B cell (primary cell): Measurements from ENCODE around the gene BCO2. TPM values are rescaled to one million over a fixed set of nuclear protein-coding genes. Genes with fewer than 3 reads are reported as not detected.
A peak's percentile ranks its signal among the peaks of the same experiment; 100 is the strongest.

Experiments
- ATAC-seq: fragments of 200-7000 bp; cut with Tn5 transposase; one replicate; pipeline ENCODE4 v1.10.0; 2021; ENCODE audit warnings: low read depth, mild to moderate bottlenecking, moderate number of reproducible peaks, moderate library complexity
- CTCF ChIA-PET: fragments of 350-600 bp; sonication (Branson Sonifier 250); formaldehyde crosslinking; loops from one replicate; lab custom pipeline; 2021; ENCODE audit warnings: antibody characterized with exemption, inconsistent platforms; lab: Charles Lee
- POLR2A ChIA-PET: fragments of 350-600 bp; sonication (Branson Sonifier 250); formaldehyde crosslinking; loops from one replicate; lab custom pipeline; 2021; ENCODE audit warnings: antibody characterized with exemption; lab: Charles Lee
- DNase-seq: peaks from one replicate; pipeline ENCODE4 v3.0.0; 2013
- H2AFZ ChIP-seq: 2 replicates; pipeline ENCODE4 v1.6.1; 2012; ENCODE audit warnings: mild to moderate bottlenecking, low read depth, low read length; ENCODE audit not compliant: insufficient read depth, poor library complexity, severe bottlenecking
- H3K27ac ChIP-seq, 2 donors: 1 replicate in 1 of 2; 2 replicates in 1 of 2; pipeline ENCODE4 v1.5.1; 2012 to 2013; ENCODE audit warnings: low read length in 2 of 2, mild to moderate bottlenecking in 2 of 2, moderate library complexity in 1 of 2
- H3K27me3 ChIP-seq, 4 experiments: fragments of 200-600 bp in 1 of 4; sonication (generic) in 1 of 4; replicated peaks in 1 of 4; 1 replicate in 2 of 4; 2 replicates in 2 of 4; pipeline versions ENCODE4 v1.6.1 to v1.7.0; 2013 to 2016; ENCODE audit warnings: low read length in 3 of 4, mild to moderate bottlenecking in 2 of 4, mixed read lengths in 1 of 4, moderate library complexity in 1 of 4; ENCODE audit not compliant: insufficient read depth in 4 of 4, control insufficient read depth in 3 of 4; ENCODE audit errors: control extremely low read depth in 1 of 4
- H3K36me3 ChIP-seq, 2 experiments: replicated peaks in 1 of 2; 1 replicate in 1 of 2; 2 replicates in 1 of 2; pipeline versions ENCODE4 v1.6.1 to v1.7.1; 2013; ENCODE audit warnings: low read length in 1 of 2; ENCODE audit not compliant: insufficient read depth in 2 of 2, control insufficient read depth in 1 of 2; ENCODE audit errors: control extremely low read depth in 1 of 2, extremely low read depth in 1 of 2
- H3K4me1 ChIP-seq, 2 donors: fragments of 200-600 bp in 1 of 2; sonication (generic) in 1 of 2; 1 replicate in 1 of 2; 2 replicates in 1 of 2; pipeline versions ENCODE4 v1.5.1 to v1.6.1; 2013 to 2017; ENCODE audit warnings: low read length in 2 of 2; ENCODE audit not compliant: control insufficient read depth in 2 of 2, insufficient read depth in 2 of 2
- H3K4me2 ChIP-seq: replicated peaks from 2 replicates; pipeline ENCODE3; 2012; ENCODE audit warnings: mild to moderate bottlenecking, low read depth, low read length; ENCODE audit not compliant: poor library complexity, severe bottlenecking
- H3K4me3 ChIP-seq, 5 experiments: fragments of 200-600 bp in 1 of 5; sonication (generic) in 1 of 5; 1 replicate in 3 of 5; 2 replicates in 2 of 5; pipeline versions ENCODE4 v1.5.1 to v1.7.0; 2011 to 2016; ENCODE audit warnings: low read length in 4 of 5, mild to moderate bottlenecking in 4 of 5, low read depth in 2 of 5, control low read depth in 1 of 5, moderate library complexity in 1 of 5; ENCODE audit not compliant: insufficient read depth in 1 of 5; ENCODE audit errors: control extremely low read depth in 1 of 5, extremely low read depth in 1 of 5
- H3K79me2 ChIP-seq: fragments of 200-600 bp; sonication (generic); one replicate; pipeline ENCODE4 v1.6.0; 2016; ENCODE audit warnings: low read length; ENCODE audit not compliant: control insufficient read depth, insufficient read depth
- H3K9ac ChIP-seq: fragments of 200-600 bp; sonication (generic); 2 replicates; pipeline ENCODE4 v1.6.1; 2017; ENCODE audit warnings: mild to moderate bottlenecking, low read length, moderate library complexity
- H3K9me3 ChIP-seq, 3 donors: one replicate each; pipeline versions ENCODE4 v1.6.1 to v1.7.1; 2013; ENCODE audit warnings: low read length in 2 of 3; ENCODE audit not compliant: control insufficient read depth in 2 of 3, insufficient read depth in 1 of 3; ENCODE audit errors: control extremely low read depth in 1 of 3
- H4K20me1 ChIP-seq: 2 replicates; pipeline ENCODE4 v1.6.0; 2012; ENCODE audit warnings: mild to moderate bottlenecking, low read length; ENCODE audit not compliant: insufficient read depth, control insufficient read depth, poor library complexity, severe bottlenecking
- H3K27ac Mint-ChIP-seq: one replicate; pipeline ENCODE4 v1.8.0; 2021; ENCODE audit warnings: mixed read lengths
- H3K27me3 Mint-ChIP-seq: one replicate; pipeline ENCODE4 v1.8.0; 2021; ENCODE audit warnings: mixed read lengths
- H3K4me1 Mint-ChIP-seq: one replicate; pipeline ENCODE4 v1.8.0; 2021; ENCODE audit warnings: mixed read lengths
- H3K4me3 Mint-ChIP-seq: one replicate; pipeline ENCODE4 v1.8.0; 2021; ENCODE audit warnings: mixed read lengths
- H3K9me3 Mint-ChIP-seq: one replicate; pipeline ENCODE4 v1.8.0; 2022; ENCODE audit warnings: mixed read lengths; ENCODE audit not compliant: insufficient read depth
- EZH2 ChIP-seq: IDR thresholded peaks from 2 replicates; pipeline ENCODE4 v1.6.1; 2012; ENCODE audit warnings: borderline replicate concordance, low read depth, mild to moderate bottlenecking, moderate library complexity, low read length; ENCODE audit not compliant: insufficient read depth, poor library complexity, severe bottlenecking
- WGBS: methylation state at CpG from one replicate; pipeline ENCODE4 v1.1.5; 2013; ENCODE audit warnings: missing lambda C conversion rate; ENCODE audit not compliant: insufficient coverage; 5-methylcytosine and 5-hydroxymethylcytosine counted together
- intact Hi-C: fragments of 100-400 bp; cut with micrococcal nuclease; formaldehyde crosslinking; loops from one replicate; pipeline ENCODE4 v1.10.0; 2022
- polyA plus RNA-seq: library from polyadenylated mRNA; depleted of rRNA; stranded (reverse); fragments of >200 nt; gene quantifications from 2 replicates; pipeline ENCODE4 v1.2.3, GENCODE V29; 2012
- total RNA-seq, 2 donors: library from RNA; stranded (reverse); fragments of 120-200 nt in 1 of 2; gene quantifications; 1 replicate in 1 of 2; 2 replicates in 1 of 2; pipeline versions ENCODE4 v1.2.3 to v1.2.4, GENCODE V29; 2013 to 2022
- TF ChIP-seq, protein P1 (sequence below): fragments of 200-600 bp; IDR thresholded peaks from one replicate; pipeline ENCODE4 v1.8.0; 2022; ENCODE audit warnings: antibody characterized with exemption, mild to moderate bottlenecking

The BCO2 gene
- total and polyA plus RNA-seq, 2 donors (not counting 1 experiment from before 2014, with no cell fraction given) = 1.7 to 1.8 TPM

DNA sequence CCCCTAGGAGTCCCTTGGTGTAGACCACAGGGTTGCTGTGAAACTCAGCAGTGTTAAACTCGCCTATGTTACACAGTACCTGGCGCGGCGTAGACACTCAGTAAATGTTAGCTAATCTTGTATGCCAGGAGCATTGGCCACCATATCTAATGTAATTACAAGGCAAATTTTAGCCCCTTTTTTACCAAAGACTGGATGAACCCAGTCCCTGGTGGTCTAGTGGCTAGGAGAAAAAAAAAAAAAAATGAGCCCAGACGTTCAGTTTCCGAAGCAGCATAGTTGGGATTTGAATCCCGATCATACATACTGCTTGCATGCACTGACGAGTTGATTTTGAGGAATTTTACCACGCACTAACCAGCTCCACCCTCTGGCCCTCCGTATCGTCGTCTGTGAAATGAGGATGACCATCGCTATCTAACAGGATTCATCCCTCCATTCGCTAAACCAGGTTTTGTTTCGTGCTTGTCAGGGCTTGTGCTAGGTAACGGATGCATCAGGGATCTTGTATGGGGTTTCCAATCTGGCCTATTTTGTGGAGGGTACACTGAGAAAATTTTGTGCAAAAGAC is 51.6 kb downstream of the BCO2 start:
- TF ChIP-seq, protein P1, sequence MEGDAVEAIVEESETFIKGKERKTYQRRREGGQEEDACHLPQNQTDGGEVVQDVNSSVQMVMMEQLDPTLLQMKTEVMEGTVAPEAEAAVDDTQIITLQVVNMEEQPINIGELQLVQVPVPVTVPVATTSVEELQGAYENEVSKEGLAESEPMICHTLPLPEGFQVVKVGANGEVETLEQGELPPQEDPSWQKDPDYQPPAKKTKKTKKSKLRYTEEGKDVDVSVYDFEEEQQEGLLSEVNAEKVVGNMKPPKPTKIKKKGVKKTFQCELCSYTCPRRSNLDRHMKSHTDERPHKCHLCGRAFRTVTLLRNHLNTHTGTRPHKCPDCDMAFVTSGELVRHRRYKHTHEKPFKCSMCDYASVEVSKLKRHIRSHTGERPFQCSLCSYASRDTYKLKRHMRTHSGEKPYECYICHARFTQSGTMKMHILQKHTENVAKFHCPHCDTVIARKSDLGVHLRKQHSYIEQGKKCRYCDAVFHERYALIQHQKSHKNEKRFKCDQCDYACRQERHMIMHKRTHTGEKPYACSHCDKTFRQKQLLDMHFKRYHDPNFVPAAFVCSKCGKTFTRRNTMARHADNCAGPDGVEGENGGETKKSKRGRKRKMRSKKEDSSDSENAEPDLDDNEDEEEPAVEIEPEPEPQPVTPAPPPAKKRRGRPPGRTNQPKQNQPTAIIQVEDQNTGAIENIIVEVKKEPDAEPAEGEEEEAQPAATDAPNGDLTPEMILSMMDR = no peak
- no peak for TF ChIP-seq EZH2
- Mint-ChIP-seq H3K27ac (peak overlapping the region; percentile 99), H3K9me3 (no peaks in the 10 kb centered on the region), H3K4me3 (peak overlapping the region; percentile 95), H3K27me3 (no peaks in the 10 kb centered on the region), H3K4me1 (peaks cover 23% of the 10 kb centered on the region)
- H3K4me3 ChIP-seq = peak overlapping the region; percentile 63 to 98 (median 87)
- peaks cover 10 to 18% of the 10 kb centered on the region in 2 donors for H3K4me1 ChIP-seq
- ATAC-seq = peak; percentile 48
- peak overlapping the region; percentile 97 for H2AFZ ChIP-seq
- no peaks in the 10 kb centered on the region for H3K27me3 ChIP-seq
- H3K79me2 ChIP-seq = peaks cover 32% of the 10 kb centered on the region
- H3K9ac ChIP-seq = peak overlapping the region; percentile 96
- ChIA-PET POLR2A (no interaction called here), CTCF (interaction anchor here (20.4 kb wide), 1 partner anchor 53 kb away, joined by 471 read pairs; no protein-coding TSS in a partner anchor)
- H3K27ac ChIP-seq = peak overlapping the region; percentile 99
- intact Hi-C loops = loop anchor here (1.0 to 10.0 kb wide), 9 partner anchors 53 to 1792 kb away; partner anchors contain the start of genes CFAP68, DLAT, FDXACB1 and NKAPD1
- peaks cover 0 to 26% of the 10 kb centered on the region in 2 experiments for H3K36me3 ChIP-seq
- no peak for DNase-seq
- H3K9me3 ChIP-seq = peaks cover 0 to 3% (median 0%) of the 10 kb centered on the region in 3 donors
- 2% methylated on average over 8 of the region's 16 CpGs for WGBS
- H4K20me1 ChIP-seq = no peaks in the 10 kb centered on the region
- peak overlapping the region; percentile 98 for H3K4me2 ChIP-seq

- CTCF ChIA-PET = interaction anchor here (1.8 to 20.4 kb wide), 2 partner anchors 8 to 53 kb away, joined by 4 to 471 read pairs; no protein-coding TSS in a partner anchor
- TF ChIP-seq EZH2 = no peak
- TF ChIP-seq, protein P1 = no peak
Measured at GRCh38 chr11:112227471-112227870, 52.2 kb downstream of the BCO2 start.

More at GRCh38 chr11:112227471-112227870, 52.2 kb downstream of the BCO2 start:
- peak overlapping the region in 1 of 5 experiments; percentile 98 for H3K4me3 ChIP-seq
- H3K27me3 ChIP-seq = no peaks in the 10 kb centered on the region
- Mint-ChIP-seq H3K9me3 (no peaks in the 10 kb centered on the region), H3K4me1 (peaks cover 23% of the 10 kb centered on the region), H3K27me3 (no peaks in the 10 kb centered on the region), H3K27ac (peak overlapping the region; percentile 99), H3K4me3 (peak overlapping the region; percentile 95)
- peaks cover 32% of the 10 kb centered on the region for H3K79me2 ChIP-seq
- peaks cover 0 to 26% of the 10 kb centered on the region in 2 experiments for H3K36me3 ChIP-seq
- DNase-seq (no peak), ATAC-seq (no peak)
- intact Hi-C loops = loop anchor here (2.0 to 10.0 kb wide), 4 partner anchors 203 to 1793 kb away; partner anchors contain the start of gene DLAT
- H3K27ac ChIP-seq = no peak overlapping the region
- H3K9me3 ChIP-seq = peaks cover 0 to 3% (median 0%) of the 10 kb centered on the region in 3 donors
- H4K20me1 ChIP-seq = no peaks in the 10 kb centered on the region
- peaks cover 10 to 18% of the 10 kb centered on the region in 2 donors for H3K4me1 ChIP-seq
- POLR2A ChIA-PET = interaction anchor here (0.6 kb wide), 1 partner anchor 23 kb away, joined by 5 read pairs; no protein-coding TSS in a partner anchor
- H3K4me2 ChIP-seq = peak overlapping the region; percentile 98
- peak overlapping the region; percentile 97 for H2AFZ ChIP-seq
- 45% methylated on average over 2 of the region's 4 CpGs for WGBS
- peak overlapping the region; percentile 96 for H3K9ac ChIP-seq
